Activated T-cell treated with anti-CD3 and anti-CD28 coated beads, Interleukin-2, amount 50 U/mL, for 24 hours (primary cell): ENCODE data around the gene BAHD1.
"Not testable (repeated sequence)": the region's sequence is repeated elsewhere in the genome, so short reads cannot be mapped to it uniquely, and the experiment has no call there.

ENCODE experiments used
- DNase-seq: peaks from one replicate; pipeline ENCODE4 v3.0.0-alpha.2; 2020
- H3K27ac Mint-ChIP-seq: 2 replicates; pipeline ENCODE4 v1.8.0; 2020; ENCODE audit warnings: mild to moderate bottlenecking, mixed read lengths
- H3K27me3 Mint-ChIP-seq: 2 replicates; pipeline ENCODE4 v1.8.0; 2020; ENCODE audit warnings: mixed read lengths
- H3K36me3 Mint-ChIP-seq: 2 replicates; pipeline ENCODE4 v1.8.0; 2020; ENCODE audit warnings: low read depth, mixed read lengths
- H3K4me1 Mint-ChIP-seq: 2 replicates; pipeline ENCODE4 v1.8.0; 2020; ENCODE audit warnings: low read depth, mixed read lengths
- H3K4me3 Mint-ChIP-seq: 2 replicates; pipeline ENCODE4 v1.8.0; 2020; ENCODE audit warnings: mild to moderate bottlenecking, moderate library complexity, mixed read lengths
- H3K9me3 Mint-ChIP-seq: 2 replicates; pipeline ENCODE4 v1.8.0; 2020; ENCODE audit warnings: mixed read lengths

Gene BAHD1

GRCh38 chr15:40448354-40448753 lies 7.6 kb downstream of the BAHD1 start:
- no peaks in the 10 kb centered on the region for H3K9me3 Mint-ChIP-seq
- H3K27me3 Mint-ChIP-seq, result no peaks in the 10 kb centered on the region
- H3K27ac Mint-ChIP-seq, result peak overlapping the region; percentile 38
- DNase-seq, result no peak
- H3K4me3 Mint-ChIP-seq, result no peak overlapping the region
- peaks cover 78% of the 10 kb centered on the region for H3K4me1 Mint-ChIP-seq
- H3K36me3 Mint-ChIP-seq, result peaks cover 4% of the 10 kb centered on the region

- no peaks in the 10 kb centered on the region for H3K9me3 Mint-ChIP-seq
- H3K27me3 Mint-ChIP-seq, result no peaks in the 10 kb centered on the region
- no peak overlapping the region for H3K4me3 Mint-ChIP-seq
- H3K4me1 Mint-ChIP-seq, result peaks cover 78% of the 10 kb centered on the region
- H3K36me3 Mint-ChIP-seq, result peaks cover 4% of the 10 kb centered on the region
- DNase-seq, result no peak
- H3K27ac Mint-ChIP-seq, result no peak overlapping the region
Observed at GRCh38 chr15:40449275-40449674, 8.5 kb downstream of the BAHD1 start.

GRCh38 chr15:40450047-40450446 lies 9.3 kb downstream of the BAHD1 start:
- H3K27ac Mint-ChIP-seq, result peak overlapping the region; percentile 38
- peaks cover 78% of the 10 kb centered on the region for H3K4me1 Mint-ChIP-seq

GRCh38 chr15:40451527-40452158 lies 10.9 kb downstream of the BAHD1 start:
- Mint-ChIP-seq H3K4me1 (peaks cover 83% of the 10 kb centered on the region), H3K4me3 (no peak overlapping the region), H3K36me3 (peaks cover 2% of the 10 kb centered on the region), H3K27ac (peak overlapping the region; percentile 84), H3K27me3 (no peaks in the 10 kb centered on the region), H3K9me3 (no peaks in the 10 kb centered on the region)
- DNase-seq, result no peak

More at GRCh38 chr15:40450047-40450446, 9.3 kb downstream of the BAHD1 start:
- no peak overlapping the region for H3K4me3 Mint-ChIP-seq
- H3K9me3 Mint-ChIP-seq, result no peaks in the 10 kb centered on the region
- peaks cover 4% of the 10 kb centered on the region for H3K36me3 Mint-ChIP-seq
- no peaks in the 10 kb centered on the region for H3K27me3 Mint-ChIP-seq
- no peak for DNase-seq

- no peak for DNase-seq
- H3K27me3 Mint-ChIP-seq, result no peaks in the 10 kb centered on the region
- H3K36me3 Mint-ChIP-seq, result peaks cover 2% of the 10 kb centered on the region
- H3K4me3 Mint-ChIP-seq, result peak overlapping the region; percentile 18
- H3K4me1 Mint-ChIP-seq, result peaks cover 88% of the 10 kb centered on the region
- H3K27ac Mint-ChIP-seq, result peak overlapping the region; percentile 84
- no peaks in the 10 kb centered on the region for H3K9me3 Mint-ChIP-seq
Observed at GRCh38 chr15:40452296-40453090, 11.7 kb downstream of the BAHD1 start.

GRCh38 chr15:40453941-40454340 lies 13.2 kb downstream of the BAHD1 start:
- not testable (repeated sequence) for H3K36me3 Mint-ChIP-seq, H3K9me3 Mint-ChIP-seq, H3K27me3 Mint-ChIP-seq, DNase-seq
- Mint-ChIP-seq H3K4me3 (peak overlapping the region; percentile 24), H3K4me1 (peaks cover 83% of the 10 kb centered on the region), H3K27ac (peak overlapping the region; percentile 84)

- H3K27ac Mint-ChIP-seq, result peak overlapping the region; percentile 84
- H3K4me1 Mint-ChIP-seq, result peaks cover 76% of the 10 kb centered on the region
- no peaks in the 10 kb centered on the region for H3K9me3 Mint-ChIP-seq
- DNase-seq, result no peak
- peaks cover 19% of the 10 kb centered on the region for H3K36me3 Mint-ChIP-seq
- no peaks in the 10 kb centered on the region for H3K27me3 Mint-ChIP-seq
- H3K4me3 Mint-ChIP-seq, result peak overlapping the region; percentile 54
Observed at GRCh38 chr15:40454904-40455391, 14.2 kb downstream of the BAHD1 start.

- Mint-ChIP-seq H3K4me1 (peaks cover 63% of the 10 kb centered on the region), H3K4me3 (no peak overlapping the region)
Observed at GRCh38 chr15:40456299-40456712, 15.6 kb downstream of the BAHD1 start.

GRCh38 chr15:40456738-40457137 lies 16.0 kb downstream of the BAHD1 start:
- no peak for DNase-seq
- Mint-ChIP-seq H3K4me3 (no peak overlapping the region), H3K27me3 (no peaks in the 10 kb centered on the region), H3K36me3 (peaks cover 34% of the 10 kb centered on the region), H3K9me3 (no peaks in the 10 kb centered on the region), H3K4me1 (peaks cover 59% of the 10 kb centered on the region), H3K27ac (peak overlapping the region; percentile 71)

More at GRCh38 chr15:40456299-40456712, 15.6 kb downstream of the BAHD1 start:
- H3K27ac Mint-ChIP-seq, result peak overlapping the region; percentile 71
- no peaks in the 10 kb centered on the region for H3K27me3 Mint-ChIP-seq
- peaks cover 31% of the 10 kb centered on the region for H3K36me3 Mint-ChIP-seq
- no peaks in the 10 kb centered on the region for H3K9me3 Mint-ChIP-seq
- DNase-seq, result no peak

- Mint-ChIP-seq H3K36me3 (peaks cover 48% of the 10 kb centered on the region), H3K4me1 (peaks cover 39% of the 10 kb centered on the region), H3K4me3 (no peak overlapping the region), H3K27ac (no peak overlapping the region), H3K27me3 (no peaks in the 10 kb centered on the region), H3K9me3 (no peaks in the 10 kb centered on the region)
- no peak for DNase-seq
Observed at GRCh38 chr15:40458495-40459371, 18.0 kb downstream of the BAHD1 start.

GRCh38 chr15:40459391-40460015 lies 18.8 kb downstream of the BAHD1 start:
- no peak for DNase-seq
- Mint-ChIP-seq H3K4me3 (no peak overlapping the region), H3K4me1 (peaks cover 31% of the 10 kb centered on the region), H3K9me3 (no peaks in the 10 kb centered on the region), H3K27me3 (no peaks in the 10 kb centered on the region), H3K36me3 (peaks cover 56% of the 10 kb centered on the region), H3K27ac (no peak overlapping the region)

GRCh38 chr15:40460404-40460803 lies 19.7 kb downstream of the BAHD1 start:
- Mint-ChIP-seq H3K4me1 (peaks cover 24% of the 10 kb centered on the region), H3K27ac (peak overlapping the region; percentile 66), H3K4me3 (no peak overlapping the region), H3K36me3 (peaks cover 65% of the 10 kb centered on the region), H3K9me3 (no peaks in the 10 kb centered on the region), H3K27me3 (no peaks in the 10 kb centered on the region)
- DNase-seq, result no peak

- no peaks in the 10 kb centered on the region for H3K27me3 Mint-ChIP-seq
- peaks cover 76% of the 10 kb centered on the region for H3K36me3 Mint-ChIP-seq
- H3K9me3 Mint-ChIP-seq, result no peaks in the 10 kb centered on the region
- peak overlapping the region; percentile 50 for H3K27ac Mint-ChIP-seq
- H3K4me1 Mint-ChIP-seq, result peaks cover 19% of the 10 kb centered on the region
- DNase-seq, result no peak
- no peak overlapping the region for H3K4me3 Mint-ChIP-seq
Observed at GRCh38 chr15:40461958-40462357, 21.2 kb downstream of the BAHD1 start.

- no peak for DNase-seq
- Mint-ChIP-seq H3K27ac (no peak overlapping the region), H3K4me3 (no peak overlapping the region), H3K9me3 (no peaks in the 10 kb centered on the region), H3K27me3 (no peaks in the 10 kb centered on the region), H3K4me1 (peaks cover 20% of the 10 kb centered on the region), H3K36me3 (peaks cover 83% of the 10 kb centered on the region)
Observed at GRCh38 chr15:40463279-40463678, 22.5 kb downstream of the BAHD1 start.
